Upper lobe of left lung (tissue), 6 donors: ENCODE results near the gene TLE3. TPM values are rescaled to one million over a fixed set of nuclear protein-coding genes. Genes with fewer than 3 reads are reported as not detected.

Experiments used
- ATAC-seq, 2 donors: fragments of 200-7000 bp; cut with Tn5 transposase; one replicate each; pipeline ENCODE4 v1.9.1; 2022; ENCODE audit warnings: mild to moderate bottlenecking in 2 of 2, moderate library complexity in 2 of 2; ENCODE audit not compliant: low FRiP score in 2 of 2
- DNase-seq, 2 donors: peaks; one replicate each; pipeline ENCODE4 v3.0.0-alpha.2; 2019 to 2020
- H3K27ac ChIP-seq, 4 donors: fragments of 200-600 bp; sonication (generic); one replicate each; pipeline ENCODE4 v1.5.1; 2016 to 2019
- H3K27me3 ChIP-seq, 4 donors: fragments of 200-600 bp; sonication (generic); one replicate each; pipeline ENCODE4 v1.5.1; 2017 to 2019
- H3K36me3 ChIP-seq, 4 donors: fragments of 200-600 bp; sonication (generic); one replicate each; pipeline ENCODE4 v1.5.1; 2016 to 2019
- H3K4me1 ChIP-seq, 4 donors: fragments of 200-600 bp; sonication (generic); one replicate each; pipeline ENCODE4 v1.5.1; 2018 to 2019
- H3K4me3 ChIP-seq, 4 donors: fragments of 200-600 bp; sonication (generic); one replicate each; pipeline ENCODE4 v1.5.1; 2017 to 2019; ENCODE audit warnings: mild to moderate bottlenecking in 2 of 4, moderate library complexity in 1 of 4
- H3K9me3 ChIP-seq, 4 donors: fragments of 200-600 bp; sonication (generic); one replicate each; pipeline ENCODE4 v1.5.1; 2018 to 2019
- CTCF ChIP-seq, 6 experiments: fragments of 450-650 bp in 4 of 6; fragments of 200-600 bp in 2 of 6; sonication (generic) in 2 of 6; IDR thresholded peaks; one replicate each; pipeline ENCODE4 v1.5.1; 2016 to 2019; ENCODE audit warnings: antibody characterized with exemption in 6 of 6
- EP300 ChIP-seq, 4 donors: sonication (generic); formaldehyde crosslinking; IDR thresholded peaks; one replicate each; pipeline ENCODE4 v1.5.1; 2017; ENCODE audit warnings: antibody characterized with exemption in 4 of 4, control low read depth in 2 of 4
- POLR2A ChIP-seq, 4 donors: fragments of 450-650 bp; IDR thresholded peaks; one replicate each; pipeline ENCODE4 v1.5.1; 2016 to 2017; ENCODE audit warnings: antibody characterized with exemption in 4 of 4, mild to moderate bottlenecking in 2 of 4
- POLR2AphosphoS5 ChIP-seq, 2 donors: sonication (generic); formaldehyde crosslinking; IDR thresholded peaks; one replicate each; pipeline ENCODE4 v1.5.1; 2017; ENCODE audit warnings: antibody characterized with exemption in 2 of 2
- WGBS, 2 donors: methylation state at CpG; one replicate each; pipeline ENCODE4 v1.1.5; 2017 to 2018; 5-methylcytosine and 5-hydroxymethylcytosine counted together
- total RNA-seq, 6 donors: library from RNA; depleted of rRNA in 4 of 6; stranded (reverse); fragments of >200 nt in 4 of 6; gene quantifications; one replicate each; pipeline versions ENCODE4 v1.1.0 to v1.2.1, GENCODE V29; 2016 to 2021
- donor health status: DM: no; HTN: no; CAD: no; lungs with moderate emphysema.
- donor health status: DM: no; HTN: yes; CAD: no; lungs with severe emphysema.

The TLE3 gene
- total RNA-seq, 6 donors from 2014 or later: 52.2 to 140 (median 80.6) TPM

- DNase-seq: no peak
- Histone ChIP-seq H3K4me1 (peaks cover 4 to 12% (median 9%) of the 10 kb centered on the region in 4 donors), H3K9me3 (no peaks in the 10 kb centered on the region), H3K27me3 (no peaks in the 10 kb centered on the region), H3K4me3 (no peak overlapping the region), H3K36me3 (no peaks in the 10 kb centered on the region), H3K27ac (no peak overlapping the region)
- no peak for TF ChIP-seq CTCF (IDR thresholded peaks at IDR 0.05)
- no peak for TF ChIP-seq POLR2AphosphoS5 (IDR thresholded peaks at IDR 0.05)
- no peak for TF ChIP-seq EP300 (IDR thresholded peaks at IDR 0.05)
- no peak for TF ChIP-seq POLR2A (IDR thresholded peaks at IDR 0.05)
- 94 to 95% methylated on average over 2 of the region's 3 CpGs for WGBS, 2 donors
- no peak for ATAC-seq
Observed at GRCh38 chr15:70029297-70029701, 68.4 kb downstream of the TLE3 start.

- Histone ChIP-seq H3K27ac (no peak overlapping the region), H3K36me3 (no peaks in the 10 kb centered on the region), H3K4me3 (no peak overlapping the region), H3K27me3 (no peaks in the 10 kb centered on the region), H3K4me1 (peaks cover 19 to 28% (median 24%) of the 10 kb centered on the region in 4 donors), H3K9me3 (no peaks in the 10 kb centered on the region)
- no peak for ATAC-seq
- WGBS, 2 donors: 89 to 95% methylated on average over 1 of the region's 1 CpG
- no peak for TF ChIP-seq POLR2A (IDR thresholded peaks at IDR 0.05)
- no peak for TF ChIP-seq EP300 (IDR thresholded peaks at IDR 0.05)
- no peak for TF ChIP-seq POLR2AphosphoS5 (IDR thresholded peaks at IDR 0.05)
- no peak for TF ChIP-seq CTCF (IDR thresholded peaks at IDR 0.05)
- no peak for DNase-seq
Observed at GRCh38 chr15:70027518-70027917, 70.2 kb downstream of the TLE3 start.

GRCh38 chr15:70026991-70027390 lies 70.7 kb downstream of the TLE3 start:
- Histone ChIP-seq H3K36me3 (no peaks in the 10 kb centered on the region), H3K9me3 (no peaks in the 10 kb centered on the region), H3K4me1 (peaks cover 19 to 28% (median 24%) of the 10 kb centered on the region in 4 donors), H3K4me3 (no peak overlapping the region), H3K27me3 (no peaks in the 10 kb centered on the region), H3K27ac (no peak overlapping the region)
- TF ChIP-seq EP300 (IDR thresholded peaks at IDR 0.05): no peak
- no peak for TF ChIP-seq POLR2A (IDR thresholded peaks at IDR 0.05)
- no peak for TF ChIP-seq POLR2AphosphoS5 (IDR thresholded peaks at IDR 0.05)
- TF ChIP-seq CTCF (IDR thresholded peaks at IDR 0.05): no peak
- ATAC-seq (no peak), DNase-seq (no peak)
- WGBS, 2 donors: 93 to 97% methylated on average over 3 to 5 of the region's 5 CpGs

- no peak for TF ChIP-seq POLR2A (IDR thresholded peaks at IDR 0.05)
- TF ChIP-seq POLR2AphosphoS5 (IDR thresholded peaks at IDR 0.05): no peak
- TF ChIP-seq CTCF (IDR thresholded peaks at IDR 0.05): no peak
- no peak for TF ChIP-seq EP300 (IDR thresholded peaks at IDR 0.05)
- peak in 1 of 2 donors; percentile 50 for DNase-seq
Observed at GRCh38 chr15:70025413-70026296, 72.1 kb downstream of the TLE3 start.

More at GRCh38 chr15:70025413-70026296, 72.1 kb downstream of the TLE3 start:
- no peaks in the 10 kb centered on the region for H3K36me3 ChIP-seq
- H3K27ac ChIP-seq: no peak overlapping the region
- 69 to 83% methylated on average over 10 to 11 of the region's 11 CpGs for WGBS, 2 donors
- ATAC-seq: no peak
- no peak overlapping the region for H3K4me3 ChIP-seq
- no peaks in the 10 kb centered on the region for H3K27me3 ChIP-seq
- peaks cover 19 to 26% (median 21%) of the 10 kb centered on the region in 4 donors for H3K4me1 ChIP-seq
- no peaks in the 10 kb centered on the region for H3K9me3 ChIP-seq
